ENCODE results near the gene ATXN7.

ATXN7 gene

GRCh38 chr3:63940389-63940757, 76.7 kb downstream of the ATXN7 start:
- no peak for DNase-seq

DNA sequence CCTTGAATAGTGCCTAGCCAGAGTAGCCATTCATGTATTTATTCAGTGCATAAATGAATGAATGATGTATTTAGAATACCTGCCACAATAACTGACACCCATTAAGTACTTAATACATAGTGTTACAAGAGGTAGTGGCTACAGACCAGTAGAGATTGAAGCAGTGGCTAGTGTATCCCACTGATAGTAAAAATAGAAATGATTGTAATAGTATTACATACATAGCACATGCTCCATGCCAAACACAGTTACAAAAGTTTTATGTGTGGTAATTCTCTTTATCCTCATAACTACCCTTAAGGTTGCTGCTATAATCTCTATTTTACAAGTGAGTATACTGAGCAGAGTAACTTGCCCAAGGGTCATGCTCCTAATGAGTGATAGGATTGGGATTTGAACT, 78.9 kb downstream of the ATXN7 start:
- no peak for DNase-seq

DNA sequence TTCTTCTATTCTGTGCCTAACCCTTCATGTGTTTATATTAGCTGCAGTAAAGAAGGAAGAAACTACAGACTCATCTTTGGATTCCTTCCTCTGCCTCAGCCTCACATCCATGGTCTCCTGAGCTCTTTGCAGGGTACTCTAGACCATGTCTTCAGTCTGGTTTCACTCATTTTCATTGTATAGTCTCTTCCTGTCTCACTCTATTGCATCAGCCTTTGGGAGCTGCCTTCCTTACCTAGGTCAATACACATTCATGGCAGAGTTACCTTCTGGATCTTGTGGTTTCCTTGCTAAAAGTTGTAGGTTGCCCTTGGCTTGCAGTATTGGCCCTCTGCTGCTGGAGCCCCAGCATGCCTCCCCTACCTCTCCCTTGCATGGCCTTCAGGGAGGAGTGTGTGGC, 80.0 kb downstream of the ATXN7 start:
- DNase-seq = no peak

DNA sequence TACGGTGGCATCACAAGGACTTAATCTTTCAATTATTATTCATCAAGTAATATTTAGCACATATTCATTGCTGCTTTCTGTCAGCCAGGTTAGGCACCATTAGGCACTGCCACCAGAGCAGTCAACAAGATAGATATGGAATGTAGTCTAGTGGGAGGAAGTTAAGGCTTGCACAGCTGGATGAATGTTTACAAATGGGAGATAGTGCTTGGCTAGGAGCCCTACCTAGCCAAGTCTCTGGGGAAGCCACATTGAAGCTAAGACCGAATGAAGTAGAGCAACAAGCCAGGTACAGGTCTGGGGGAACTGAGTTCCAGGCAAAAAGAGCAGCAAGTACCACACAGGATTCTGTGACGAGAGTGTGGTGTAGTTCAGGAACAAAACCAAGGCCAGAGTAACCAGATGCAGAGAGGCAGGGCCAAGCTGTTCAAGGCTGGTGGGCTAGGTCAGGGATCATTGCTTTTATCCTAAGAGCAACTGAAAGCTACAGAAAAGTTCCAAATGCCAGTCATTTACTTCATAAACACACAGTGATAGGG, 82.0 kb downstream of the ATXN7 start:
- no peak for DNase-seq

DNA sequence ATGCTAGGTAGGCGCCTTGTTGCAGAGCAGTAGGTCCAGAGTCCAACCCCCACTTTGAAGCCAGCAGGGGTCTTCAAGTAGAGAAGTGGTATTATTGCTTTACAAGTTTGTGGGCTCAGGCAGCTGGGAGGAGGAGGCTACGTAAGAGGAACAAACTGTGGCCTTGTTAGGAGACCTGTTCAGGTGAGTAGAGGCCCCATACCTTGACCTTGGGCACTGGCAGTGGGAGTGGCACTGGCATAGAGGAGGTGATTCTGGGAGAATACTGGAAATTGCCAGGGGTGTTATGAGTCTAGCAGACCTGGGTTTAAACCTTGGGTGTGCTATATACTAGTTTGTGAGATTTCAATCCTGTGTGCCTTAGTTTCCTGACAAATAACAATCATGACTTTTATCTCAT, 83.1 kb downstream of the ATXN7 start:
- no peak for DNase-seq

- DNase-seq = no peak
Observed at GRCh38 chr3:63947594-63947993, 83.9 kb downstream of the ATXN7 start.

DNA sequence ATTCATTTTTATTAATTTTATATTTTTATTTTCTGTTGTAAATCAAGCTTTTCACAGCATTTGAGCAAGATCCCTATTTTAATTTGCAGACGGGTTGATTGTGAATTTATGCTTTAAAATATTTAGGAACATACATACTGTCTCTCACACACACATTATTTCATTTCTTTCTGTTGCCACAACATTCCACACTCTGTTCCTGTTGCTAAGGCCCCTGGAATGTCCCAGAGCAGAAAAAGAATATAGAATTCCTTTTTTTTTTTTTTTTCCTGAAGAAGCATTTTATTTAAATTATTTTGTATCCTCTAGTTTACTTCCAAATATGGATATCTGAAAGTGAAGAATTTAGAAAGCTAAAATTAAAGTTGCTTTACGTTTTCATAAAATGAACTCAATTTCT, 85.3 kb downstream of the ATXN7 start:
- DNase-seq = no peak

GRCh38 chr3:63950698-63951097, 87.0 kb downstream of the ATXN7 start:
- DNase-seq = no peak

DNA sequence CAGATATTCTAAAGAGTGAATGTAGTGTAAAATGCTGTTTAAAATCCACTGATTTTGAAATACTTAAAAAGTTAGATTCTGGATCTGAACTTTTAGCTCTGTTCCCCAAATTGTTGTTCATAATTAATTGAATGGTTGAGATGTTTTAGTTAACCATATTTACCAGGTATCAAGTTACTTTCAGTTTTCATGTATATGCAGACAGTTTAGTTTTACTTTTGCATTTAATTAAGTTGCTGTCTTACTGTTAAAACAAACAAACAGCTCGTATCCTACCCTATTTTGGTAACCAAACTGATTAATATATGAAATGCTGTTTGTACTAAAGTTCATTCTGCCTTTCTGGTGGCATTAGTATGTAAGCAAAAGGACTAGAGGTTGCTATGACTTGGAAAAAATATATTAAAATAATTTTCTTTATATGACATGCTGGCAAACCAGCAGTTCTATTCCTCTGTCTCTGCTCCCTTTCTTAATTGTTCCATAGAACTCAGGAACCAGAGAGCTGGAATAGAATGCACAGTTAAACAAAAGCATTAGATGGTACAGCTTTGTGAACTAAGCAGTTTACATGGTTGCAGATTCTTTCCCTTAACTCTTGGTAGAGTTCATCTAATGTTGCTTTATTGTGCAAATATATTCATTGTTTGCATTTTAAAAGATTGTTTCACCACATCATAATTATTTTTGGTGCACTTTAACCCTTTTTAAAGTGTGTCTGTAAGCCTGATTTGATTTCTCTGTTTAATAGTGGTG, 88.0 kb downstream of the ATXN7 start:
- no peak for DNase-seq

DNA sequence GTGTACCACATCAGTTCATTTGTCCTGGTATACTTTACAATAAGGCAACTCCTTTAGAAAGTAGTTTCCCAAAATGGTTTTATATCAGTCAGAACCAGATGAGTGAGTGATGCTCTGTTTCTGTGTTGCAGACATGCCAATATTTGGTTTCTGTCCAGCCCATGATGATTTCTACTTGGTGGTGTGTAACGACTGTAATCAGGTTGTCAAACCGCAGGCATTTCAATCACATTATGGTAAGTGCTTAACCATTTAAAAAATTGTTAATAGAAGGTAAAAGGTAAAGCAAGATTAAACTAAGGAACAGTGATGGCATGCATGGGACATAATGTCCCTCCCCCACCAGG, 88.6 kb downstream of the ATXN7 start:
- no peak for DNase-seq

GRCh38 chr3:63954182-63954581, 90.5 kb downstream of the ATXN7 start:
- DNase-seq = no peak

DNA sequence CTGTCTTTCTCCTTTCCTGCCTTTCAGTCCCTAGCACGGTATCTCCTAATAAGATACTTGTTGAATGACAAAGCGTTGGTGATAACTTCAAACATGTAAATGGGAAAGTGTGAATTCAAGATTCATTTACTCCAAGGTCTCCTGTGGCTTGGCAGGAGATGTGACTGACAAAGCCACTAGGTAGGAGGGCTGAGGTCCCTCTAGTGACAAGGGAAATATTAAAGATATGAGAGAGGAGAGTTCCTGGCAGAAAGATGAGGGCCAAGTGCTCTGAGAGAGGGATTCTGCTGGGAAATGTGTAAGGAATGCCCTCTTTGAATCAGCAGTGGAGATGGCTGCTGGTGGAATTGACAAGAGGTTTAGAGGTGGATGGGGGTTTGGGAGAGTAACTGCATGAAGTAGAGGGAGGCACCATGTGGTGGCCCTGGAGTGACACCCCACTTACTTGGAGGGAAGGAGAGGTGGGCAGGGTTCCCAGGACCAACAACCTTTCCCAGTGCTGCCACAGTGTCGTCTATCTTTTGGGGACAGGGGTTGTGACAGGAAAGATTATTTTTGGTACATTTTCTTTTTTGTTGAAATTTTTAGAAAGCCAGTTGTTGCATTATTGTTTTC, 91.5 kb downstream of the ATXN7 start:
- DNase-seq = no peak

GRCh38 chr3:63955830-63956545, 92.3 kb downstream of the ATXN7 start:
- no peak for DNase-seq

DNA sequence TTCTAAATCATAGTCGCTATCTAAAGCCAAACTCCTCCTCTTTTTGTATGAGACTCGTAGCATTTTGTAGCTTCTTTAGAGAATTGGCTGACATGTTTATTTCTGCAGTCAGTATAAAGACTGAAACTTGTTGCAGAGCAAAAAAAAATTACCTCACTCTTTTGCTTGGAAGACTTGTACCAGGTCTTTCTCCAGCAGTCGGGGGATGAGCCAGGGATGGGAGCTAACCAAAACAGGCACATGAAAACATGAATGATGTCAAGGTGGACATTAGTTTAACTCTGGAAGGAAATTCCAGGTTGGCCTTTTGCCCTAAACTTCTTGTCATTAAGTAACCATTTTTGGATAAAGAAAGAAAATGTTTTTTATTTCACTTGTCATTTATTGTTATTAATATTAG, 95.5 kb downstream of the ATXN7 start:
- no peak for DNase-seq

GRCh38 chr3:63960048-63960711, 96.5 kb downstream of the ATXN7 start:
- no peak for DNase-seq

GRCh38 chr3:63961891-63962290, 98.2 kb downstream of the ATXN7 start:
- DNase-seq = no peak

DNA sequence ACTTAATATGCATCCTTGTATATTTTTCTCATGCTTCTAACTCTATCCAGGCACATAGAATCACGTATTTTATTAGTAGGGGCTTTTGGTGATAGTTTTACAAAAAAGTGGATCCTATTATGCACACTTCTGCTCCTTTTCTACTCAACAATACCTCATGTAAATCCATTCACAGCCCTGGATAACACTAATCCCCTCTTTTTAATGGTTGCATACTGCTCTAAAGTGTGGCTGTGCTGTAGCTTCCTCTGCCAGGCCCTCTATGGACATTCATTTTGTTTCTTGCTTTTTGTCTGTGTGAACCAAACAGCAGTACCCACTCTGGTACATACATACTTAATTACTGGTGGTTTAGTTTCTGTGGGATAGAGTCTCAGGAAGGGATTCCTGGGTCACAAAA, 99.8 kb downstream of the ATXN7 start:
- no peak for DNase-seq

DNA sequence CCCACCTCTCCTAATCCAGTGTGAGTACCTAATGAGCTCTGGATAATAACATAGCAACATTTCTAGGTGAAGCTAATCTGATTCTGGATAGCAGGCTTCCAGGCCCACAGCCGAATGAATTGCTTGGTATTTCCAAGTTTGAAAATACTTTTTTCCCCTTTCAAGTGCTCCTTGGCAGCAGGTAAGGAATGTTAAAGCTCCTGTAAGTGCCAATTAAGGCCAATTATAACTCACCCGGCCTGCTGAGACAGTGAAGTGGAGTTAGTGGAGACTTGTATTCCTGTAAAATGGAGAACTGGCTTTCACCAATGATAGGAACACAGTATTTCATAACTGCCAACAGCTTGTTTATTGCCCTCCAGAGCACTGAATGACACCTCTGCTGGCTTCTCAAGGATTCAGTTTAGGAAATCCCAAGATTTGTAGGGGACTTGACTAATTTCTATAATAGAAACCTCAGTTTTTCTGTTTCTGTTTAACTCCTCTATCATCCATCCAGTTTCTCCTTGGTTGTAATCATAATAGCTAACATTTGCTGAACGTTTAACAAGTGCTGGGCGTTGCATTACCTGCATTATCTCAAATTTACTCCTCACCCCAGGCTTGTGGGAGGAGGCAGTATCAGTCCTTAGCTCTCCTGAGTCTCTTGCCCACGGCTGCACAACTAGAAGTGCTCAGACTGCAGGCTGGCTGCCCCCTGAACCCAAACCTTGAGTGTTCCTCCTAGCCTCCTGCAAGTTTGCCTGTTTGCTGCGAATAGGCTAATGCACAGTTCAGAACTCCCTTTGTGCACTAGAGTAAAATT, 101.2 kb downstream of the ATXN7 start:
- no peak for DNase-seq

DNA sequence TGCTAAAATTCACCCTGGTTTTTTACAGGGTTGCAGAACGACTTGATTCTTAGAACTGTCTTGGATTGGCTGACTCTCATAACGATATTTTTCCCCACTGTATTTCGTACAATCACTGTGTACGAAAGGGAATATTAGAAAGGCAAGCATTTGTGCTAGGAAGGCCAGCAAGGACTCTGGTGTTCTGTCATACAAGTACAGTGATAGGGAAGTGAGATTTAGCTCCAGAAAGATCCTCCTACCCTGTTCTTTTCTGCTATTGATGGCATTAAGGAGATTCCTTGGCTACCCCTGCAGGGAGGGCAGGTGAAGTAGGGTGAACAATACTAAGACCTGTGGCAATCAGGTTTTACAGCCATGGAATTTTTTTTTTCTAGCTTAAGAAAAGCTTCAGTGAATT, 102.3 kb downstream of the ATXN7 start:
- no peak for DNase-seq

GRCh38 chr3:63966871-63967270, 103.2 kb downstream of the ATXN7 start:
- no peak for DNase-seq

GRCh38 chr3:63967675-63968611, 104.3 kb downstream of the ATXN7 start:
- peak; percentile 23 for DNase-seq

All from effector CD4-positive, alpha-beta T cell (primary cell).